Endothelial cell of umbilical vein (primary cell): ENCODE measurements around the gene EPS8L2. TPM values are rescaled to one million over a fixed set of nuclear protein-coding genes. Genes with fewer than 3 reads are reported as not detected.
A peak's percentile ranks its signal among the peaks of the same experiment; 100 is the strongest.

ENCODE experiments used
- BruUV-seq: library from RNA; stranded (reverse); fragments of 400-500 nt; replicated peaks from 2 replicates; lab custom pipeline; 2021; lab: Mats Ljungman, UMichigan
- CTCF ChIA-PET: fragments of 300-600, 350-600 bp; sonication (Branson Sonifier 250); formaldehyde crosslinking; loops from one replicate; lab custom pipeline; 2021; ENCODE audit warnings: antibody characterized with exemption, inconsistent platforms; lab: Charles Lee
- POLR2A ChIA-PET: fragments of 300-600, 350-600 bp; sonication (Branson Sonifier 250); formaldehyde crosslinking; loops from one replicate; lab custom pipeline; 2021; ENCODE audit warnings: antibody characterized with exemption, inconsistent platforms; lab: Charles Lee
- DNase-seq: peaks from one replicate; pipeline ENCODE4 v3.0.0-alpha.2; 2011; ENCODE audit warnings: low read depth, low spot score
- FAIRE-seq: peaks from 2 replicates; lab custom pipeline; 2011; peaks lifted over from hg19 to GRCh38; lab: Jason Lieb, UNC
- H2AFZ ChIP-seq: 2 replicates; pipeline ENCODE4 v1.6.0; 2012; ENCODE audit warnings: low read depth, low read length, control low read depth, inconsistent platforms
- H3K27ac ChIP-seq: 2 replicates; pipeline ENCODE4 v1.5.1; 2011; ENCODE audit warnings: low read depth, mild to moderate bottlenecking, control low read depth, low read length, moderate library complexity; ENCODE audit not compliant: insufficient read depth
- H3K27me3 ChIP-seq, 2 experiments: 2 replicates each; pipeline versions ENCODE4 v1.6.0 to v1.6.1; 2011; ENCODE audit warnings: low read length in 2 of 2, mixed read lengths in 1 of 2; ENCODE audit not compliant: control insufficient read depth in 2 of 2, insufficient read depth in 2 of 2
- H3K36me3 ChIP-seq, 2 experiments: 2 replicates in 1 of 2; 3 replicates in 1 of 2; pipeline ENCODE4 v1.5.1; 2011; ENCODE audit warnings: low read length in 2 of 2, mild to moderate bottlenecking in 1 of 2, moderate library complexity in 1 of 2; ENCODE audit not compliant: control insufficient read depth in 2 of 2, insufficient read depth in 2 of 2; ENCODE audit errors: extremely low read depth in 1 of 2
- H3K4me1 ChIP-seq: 3 replicates; pipeline ENCODE4 v1.5.1; 2011; ENCODE audit warnings: mild to moderate bottlenecking, low read length; ENCODE audit not compliant: control insufficient read depth, insufficient read depth; ENCODE audit errors: extremely low read depth
- H3K4me2 ChIP-seq: 2 replicates; pipeline ENCODE4 v1.6.1; 2011; ENCODE audit warnings: low read length, control low read depth, mixed read lengths; ENCODE audit not compliant: insufficient read depth
- H3K4me3 ChIP-seq, 3 experiments: fragments of 200-600 bp in 1 of 3; sonication (generic), shearing (Covaris generic) in 1 of 3; replicated peaks in 1 of 3; 2 replicates each; pipeline ENCODE4 v1.5.1; 2011 to 2016; ENCODE audit warnings: control low read depth in 3 of 3, low read length in 3 of 3, mild to moderate bottlenecking in 2 of 3, inconsistent platforms in 1 of 3, low read depth in 1 of 3, moderate library complexity in 1 of 3; ENCODE audit not compliant: insufficient read depth in 1 of 3
- H3K79me2 ChIP-seq: 2 replicates; pipeline ENCODE4 v1.6.0; 2012; ENCODE audit warnings: low read length, inconsistent platforms; ENCODE audit not compliant: control insufficient read depth, insufficient read depth
- H3K9ac ChIP-seq: replicated peaks from 2 replicates; pipeline ENCODE3; 2011; ENCODE audit warnings: low read length, control low read depth; ENCODE audit not compliant: insufficient read depth; ENCODE audit errors: extremely low read depth
- H3K9me1 ChIP-seq: replicated peaks from 3 replicates; pipeline ENCODE4 v1.6.0; 2011; ENCODE audit warnings: mild to moderate bottlenecking, low read length; ENCODE audit not compliant: control insufficient read depth, insufficient read depth; ENCODE audit errors: extremely low read depth
- H3K9me3 ChIP-seq: replicated peaks from 2 replicates; pipeline ENCODE4 v1.5.1; 2012; ENCODE audit warnings: low read length, inconsistent platforms; ENCODE audit not compliant: control insufficient read depth, insufficient read depth
- H4K20me1 ChIP-seq: replicated peaks from 2 replicates; pipeline ENCODE3; 2011; ENCODE audit warnings: mild to moderate bottlenecking, low read length; ENCODE audit not compliant: control insufficient read depth, insufficient read depth; ENCODE audit errors: extremely low read depth
- JUN ChIP-seq: IDR thresholded peaks from 2 replicates; pipeline ENCODE4 v1.6.1; 2011; ENCODE audit warnings: borderline replicate concordance, low read depth; ENCODE audit not compliant: insufficient read length, insufficient read depth
- POLR2A ChIP-seq: IDR thresholded peaks from 2 replicates; pipeline ENCODE4 v1.6.1; 2012; ENCODE audit warnings: low read depth, mild to moderate bottlenecking, control low read depth, low read length
- dilution Hi-C: fragments of 300-500 bp; cut with MboI; formaldehyde crosslinking; loops from one replicate; pipeline ENCODE4 v1.15.0; 2019; ENCODE audit warnings: low sequenced_read_pairs; ENCODE audit not compliant: extremely low pct_ligation_motif_present
- intact Hi-C: fragments of 100-400 bp; cut with micrococcal nuclease; formaldehyde crosslinking; loops from one replicate; pipeline ENCODE4 v1.10.0; 2022
- polyA plus RNA-seq, 4 experiments: library from polyadenylated mRNA; depleted of rRNA in 3 of 4; stranded (reverse) in 3 of 4; unstranded in 1 of 4; fragments of >200 nt; gene quantifications; 2 replicates each; pipeline versions ENCODE4 v1.2.1 to v1.2.3, GENCODE V29; 2011 to 2012; ENCODE audit warnings: missing spikeins in 1 of 4
- total RNA-seq: library from RNA; stranded (reverse); gene quantifications from 2 replicates; pipeline ENCODE4 v1.2.3, GENCODE V29; 2021

Gene EPS8L2
- total and polyA plus RNA-seq, 2 donors (not counting 3 experiments of a cell fraction or from before 2014, with no cell fraction given), result 5.2 to 12.5 TPM

- POLR2A ChIA-PET, result no interaction called here
- H4K20me1 ChIP-seq, result no peaks in the 10 kb centered on the region
- H3K27ac ChIP-seq, result no peak overlapping the region
- DNase-seq (no peak), FAIRE-seq (no peak)
- H3K9me1 ChIP-seq, result no peaks in the 10 kb centered on the region
- no peak overlapping the region for H2AFZ ChIP-seq
- peaks cover 17 to 37% of the 10 kb centered on the region in 2 experiments for H3K36me3 ChIP-seq
- dilution Hi-C loops, result no loop called here
- no TSS peak for BruUV-seq
- H3K79me2 ChIP-seq, result peaks cover 51% of the 10 kb centered on the region
- H3K4me3 ChIP-seq, result no peak overlapping the region
- no peaks in the 10 kb centered on the region for H3K9me3 ChIP-seq
- TF ChIP-seq POLR2A, result no peak
- peaks cover 17% of the 10 kb centered on the region for H3K4me1 ChIP-seq
- CTCF ChIA-PET, result no interaction called here
- H3K4me2 ChIP-seq, result no peak overlapping the region
- no peak overlapping the region for H3K9ac ChIP-seq
- intact Hi-C loops, result no loop called here
- no peaks in the 10 kb centered on the region for H3K27me3 ChIP-seq
These were observed 65.7 kb downstream of the EPS8L2 start for GRCh38 chr11:771617-772204.

DNA sequence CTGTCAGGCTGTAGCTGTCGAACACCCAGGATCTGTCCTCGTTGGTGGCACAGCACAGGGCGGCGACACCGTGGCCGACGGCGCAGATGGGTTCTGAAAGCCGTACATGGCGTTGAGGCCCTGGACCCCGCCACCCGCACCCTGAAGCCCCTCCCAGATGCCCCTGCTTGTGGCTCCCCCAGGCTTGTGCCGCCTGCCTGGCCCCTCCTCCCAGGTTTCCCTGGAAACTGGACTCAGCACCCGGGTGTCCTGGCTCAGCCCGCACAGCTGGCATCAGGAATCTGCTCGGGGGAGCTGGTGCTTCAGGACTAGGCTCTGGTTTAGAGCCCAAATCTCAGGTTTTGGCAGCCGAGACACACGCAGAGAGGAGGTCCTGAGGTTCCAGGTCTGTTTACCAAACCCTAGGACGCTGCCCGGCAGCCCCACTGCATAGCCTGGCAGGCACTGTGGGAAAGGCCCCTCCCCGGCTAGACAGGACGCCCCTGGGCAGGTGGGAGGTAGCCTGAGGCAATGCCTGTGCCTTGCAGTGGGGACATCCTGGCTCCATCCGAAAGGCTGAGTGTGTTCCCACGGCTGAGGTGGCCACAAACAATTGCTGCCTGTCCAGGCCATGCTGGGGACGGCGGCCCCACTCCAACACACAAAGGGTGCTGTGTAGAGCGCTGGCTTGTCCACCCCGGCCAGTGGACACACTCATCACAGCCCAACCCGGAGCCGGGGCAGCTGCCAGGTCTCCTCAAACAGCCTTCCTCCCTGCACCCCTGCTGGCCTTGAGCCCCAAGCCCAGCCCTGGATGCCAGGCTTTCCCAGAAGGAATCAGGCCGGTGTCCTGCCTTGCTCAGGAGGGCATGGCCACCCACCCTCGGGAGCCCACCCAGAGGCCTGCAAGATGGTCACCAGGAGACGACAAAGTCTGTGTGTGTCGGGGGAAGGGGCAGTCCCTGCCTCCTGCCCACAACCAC, 66.7 kb downstream of the EPS8L2 start:
- Histone ChIP-seq H3K9me1 (no peaks in the 10 kb centered on the region), H3K27me3 (no peaks in the 10 kb centered on the region), H3K27ac (no peak overlapping the region), H3K9me3 (no peaks in the 10 kb centered on the region), H2AFZ (no peak overlapping the region), H3K4me3 (no peak overlapping the region), H3K9ac (no peak overlapping the region), H3K4me1 (peaks cover 17% of the 10 kb centered on the region), H4K20me1 (no peaks in the 10 kb centered on the region), H3K79me2 (peaks cover 56% of the 10 kb centered on the region), H3K36me3 (peaks cover 17 to 37% of the 10 kb centered on the region in 2 experiments), H3K4me2 (no peak overlapping the region)
- TF ChIP-seq POLR2A (peak; percentile 27), JUN (no peak)
- dilution Hi-C loops (no loop called here), intact Hi-C loops (no loop called here)
- FAIRE-seq, result no peak
- POLR2A ChIA-PET, result no interaction called here
- no peak for DNase-seq
- CTCF ChIA-PET, result no interaction called here
- BruUV-seq, result no TSS peak
